Choroid plexus epithelial cell (primary cell): ENCODE measurements around the gene RBP5.

Experiments used
- DNase-seq: peaks from one replicate; pipeline ENCODE4 v3.0.0-alpha.2; 2010; ENCODE audit warnings: low read depth
- H3K4me3 ChIP-seq: 2 replicates; pipeline ENCODE4 v1.5.1; 2011; ENCODE audit warnings: low read depth, mild to moderate bottlenecking, control low read depth, low read length, moderate library complexity
- CTCF ChIP-seq: conservative IDR thresholded peaks from 2 replicates; pipeline ENCODE4 v1.5.1; 2011; ENCODE audit warnings: low read depth, mild to moderate bottlenecking, control low read depth, inconsistent platforms, low read length, moderate library complexity

Gene RBP5

GRCh38 chr12:7155471-7156034, 26.9 kb upstream of the RBP5 start:
- no peak overlapping the region for H3K4me3 ChIP-seq
- no peak for DNase-seq
- TF ChIP-seq CTCF: no peak

GRCh38 chr12:7154901-7155470, 26.3 kb upstream of the RBP5 start:
- TF ChIP-seq CTCF: no peak

GRCh38 chr12:7154042-7154441, 25.4 kb upstream of the RBP5 start:
- H3K4me3 ChIP-seq: no peak overlapping the region
- no peak for TF ChIP-seq CTCF
- no peak for DNase-seq

More at GRCh38 chr12:7154901-7155470, 26.3 kb upstream of the RBP5 start:
- DNase-seq: no peak
- no peak overlapping the region for H3K4me3 ChIP-seq

GRCh38 chr12:7152818-7153217, 24.1 kb upstream of the RBP5 start:
- TF ChIP-seq CTCF: no peak
- no peak for DNase-seq
- no peak overlapping the region for H3K4me3 ChIP-seq

GRCh38 chr12:7151532-7151931, 22.8 kb upstream of the RBP5 start:
- TF ChIP-seq CTCF: no peak
- no peak for DNase-seq
- no peak overlapping the region for H3K4me3 ChIP-seq

GRCh38 chr12:7150841-7151240, 22.2 kb upstream of the RBP5 start:
- TF ChIP-seq CTCF: no peak
- no peak overlapping the region for H3K4me3 ChIP-seq
- DNase-seq: no peak

- no peak overlapping the region for H3K4me3 ChIP-seq
- DNase-seq: no peak
- no peak for TF ChIP-seq CTCF
Measured at GRCh38 chr12:7150356-7150755, 21.7 kb upstream of the RBP5 start.
